ENCODE measurements around the gene TNRC6C. TPM values are rescaled to one million over a fixed set of nuclear protein-coding genes. Genes with fewer than 3 reads are reported as not detected.

The TNRC6C gene, protein sequence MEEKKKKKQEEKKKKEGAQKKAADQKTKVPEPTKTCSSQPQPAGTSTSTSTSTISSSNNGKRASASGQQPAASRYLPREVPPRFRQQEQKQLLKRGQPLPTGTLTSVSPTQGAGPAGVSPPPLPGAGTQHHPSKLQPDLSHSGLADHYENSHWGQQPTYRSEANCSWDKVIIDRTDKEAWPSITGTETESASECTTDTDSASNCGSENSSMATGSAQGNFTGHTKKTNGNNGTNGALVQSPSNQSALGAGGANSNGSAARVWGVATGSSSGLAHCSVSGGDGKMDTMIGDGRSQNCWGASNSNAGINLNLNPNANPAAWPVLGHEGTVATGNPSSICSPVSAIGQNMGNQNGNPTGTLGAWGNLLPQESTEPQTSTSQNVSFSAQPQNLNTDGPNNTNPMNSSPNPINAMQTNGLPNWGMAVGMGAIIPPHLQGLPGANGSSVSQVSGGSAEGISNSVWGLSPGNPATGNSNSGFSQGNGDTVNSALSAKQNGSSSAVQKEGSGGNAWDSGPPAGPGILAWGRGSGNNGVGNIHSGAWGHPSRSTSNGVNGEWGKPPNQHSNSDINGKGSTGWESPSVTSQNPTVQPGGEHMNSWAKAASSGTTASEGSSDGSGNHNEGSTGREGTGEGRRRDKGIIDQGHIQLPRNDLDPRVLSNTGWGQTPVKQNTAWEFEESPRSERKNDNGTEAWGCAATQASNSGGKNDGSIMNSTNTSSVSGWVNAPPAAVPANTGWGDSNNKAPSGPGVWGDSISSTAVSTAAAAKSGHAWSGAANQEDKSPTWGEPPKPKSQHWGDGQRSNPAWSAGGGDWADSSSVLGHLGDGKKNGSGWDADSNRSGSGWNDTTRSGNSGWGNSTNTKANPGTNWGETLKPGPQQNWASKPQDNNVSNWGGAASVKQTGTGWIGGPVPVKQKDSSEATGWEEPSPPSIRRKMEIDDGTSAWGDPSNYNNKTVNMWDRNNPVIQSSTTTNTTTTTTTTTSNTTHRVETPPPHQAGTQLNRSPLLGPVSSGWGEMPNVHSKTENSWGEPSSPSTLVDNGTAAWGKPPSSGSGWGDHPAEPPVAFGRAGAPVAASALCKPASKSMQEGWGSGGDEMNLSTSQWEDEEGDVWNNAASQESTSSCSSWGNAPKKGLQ (N-terminal part only)
- 10 to 100 TPM; 31.0 to 48.1 TPM for total RNA-seq
- long read RNA-seq, donor 1, partial matches to known transcripts: 5 of 8 reads
- long read RNA-seq, donor 1, other reads (novel, unspliced or antisense): 3 of 8 reads
- long read RNA-seq, donor 2, partial matches to known transcripts: 14 of 15 reads
- long read RNA-seq, donor 2, other reads (novel, unspliced or antisense): 1 of 15 reads

DNA sequence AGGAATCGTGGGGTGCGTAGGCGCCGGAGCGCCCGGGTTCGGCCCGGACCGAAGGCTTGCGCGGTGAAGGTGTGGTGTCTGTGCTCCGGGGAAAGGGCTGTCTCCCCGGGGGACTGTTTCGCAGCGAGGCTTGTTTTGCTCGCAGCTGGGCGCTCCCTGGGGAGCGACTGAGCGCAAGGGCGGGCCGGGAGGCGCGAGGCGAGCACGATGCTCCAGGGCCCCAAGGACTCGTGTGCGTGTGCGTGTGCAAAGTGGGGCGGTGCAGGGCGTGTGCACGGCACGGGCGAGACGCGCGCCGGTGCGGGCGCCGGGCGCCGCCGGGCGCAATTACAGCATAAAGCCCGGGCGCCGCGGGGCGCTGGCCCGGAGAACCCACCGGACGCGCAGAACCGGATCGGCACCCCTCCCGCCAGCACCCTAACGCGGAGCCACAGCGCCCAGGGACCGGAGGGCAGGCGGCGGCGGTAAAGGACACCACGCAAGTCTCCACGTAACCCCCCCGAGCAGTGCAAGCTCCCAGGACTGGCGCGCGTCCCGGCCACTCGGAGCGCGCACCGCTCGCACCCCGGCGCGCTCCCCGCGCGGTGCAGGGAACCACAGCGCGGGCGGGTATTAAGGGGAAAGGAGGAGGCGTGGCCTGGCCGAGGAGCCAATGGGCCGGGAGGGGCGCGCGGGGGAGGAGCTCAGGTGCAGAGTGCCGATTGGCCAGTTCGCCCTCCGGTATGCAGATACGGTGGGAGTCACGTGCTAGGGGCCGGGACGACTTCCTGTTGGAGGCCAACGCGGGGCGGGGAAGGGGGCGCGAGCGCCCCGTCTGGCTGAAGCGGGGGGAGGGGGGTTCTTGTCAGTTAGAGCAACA, at the start of gene TNRC6C:
Gene TNRC6C (plus strand): TSS at position 847 of the 859 bp plus-strand sequence. CDS start 45,504 bp downstream, outside the sequence.
- intact Hi-C loops (cut with DNase I): no loop called here
- DNase-seq (ENCODE audit: low spot score): peak; percentile 100

DNA sequence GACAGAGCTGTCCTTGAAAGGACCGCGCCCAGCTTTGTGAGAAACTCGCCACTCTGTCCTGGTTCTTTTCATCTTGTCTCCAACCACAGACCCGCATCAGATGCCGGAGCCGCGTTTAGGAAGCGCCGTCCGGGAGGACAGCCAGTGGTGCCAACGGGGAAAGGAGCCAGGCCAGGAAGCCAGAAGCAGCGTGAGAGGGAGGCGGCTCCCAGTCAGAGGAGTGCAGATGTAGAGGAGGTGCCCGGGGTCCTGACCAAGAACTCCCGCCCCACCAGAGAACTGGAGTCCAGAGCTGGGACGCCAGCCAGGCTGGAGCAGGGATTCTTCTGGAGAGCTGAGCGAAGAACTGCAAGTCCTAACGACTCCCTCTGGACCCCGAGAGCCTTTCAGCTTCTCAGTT, 49.3 kb upstream of the TNRC6C start:
- DNase-seq (ENCODE audit: low spot score): peak; percentile 85
- intact Hi-C loops (cut with DNase I): no loop called here

- DNase-seq (ENCODE audit: low spot score): peak; percentile 69
Measured at GRCh38 chr17:77909816-77910215, 48.7 kb upstream of the TNRC6C start.

GRCh38 chr17:77914385-77915254, 43.9 kb upstream of the TNRC6C start:
- intact Hi-C loops (cut with DNase I): no loop called here
- peak; percentile 69 for DNase-seq (ENCODE audit: low spot score)

More at GRCh38 chr17:77909816-77910215, 48.7 kb upstream of the TNRC6C start:
- intact Hi-C loops (cut with DNase I): no loop called here

DNA sequence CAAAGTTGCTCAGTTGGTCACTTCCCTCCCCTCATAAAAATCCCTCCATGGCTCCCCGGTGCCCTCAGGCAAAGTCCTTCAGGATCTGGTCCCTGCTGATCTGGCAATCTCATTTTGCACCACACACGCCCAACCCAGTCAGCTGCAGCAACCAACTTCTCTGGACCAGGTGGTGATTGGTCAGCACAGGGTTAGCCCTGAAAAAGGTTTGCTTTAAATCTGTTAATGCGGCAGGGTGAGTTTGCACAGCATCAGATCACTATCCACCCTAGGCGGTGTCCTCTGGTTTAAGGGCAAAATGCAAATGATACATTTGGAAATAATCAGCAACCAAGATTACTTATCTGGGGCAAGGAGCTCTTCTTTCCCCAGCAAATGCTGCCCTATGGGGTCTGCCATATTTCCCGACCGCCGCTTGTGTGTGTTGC, 42.9 kb upstream of the TNRC6C start:
- intact Hi-C loops (cut with DNase I): no loop called here
- peak; percentile 22 for DNase-seq (ENCODE audit: low spot score)

DNA sequence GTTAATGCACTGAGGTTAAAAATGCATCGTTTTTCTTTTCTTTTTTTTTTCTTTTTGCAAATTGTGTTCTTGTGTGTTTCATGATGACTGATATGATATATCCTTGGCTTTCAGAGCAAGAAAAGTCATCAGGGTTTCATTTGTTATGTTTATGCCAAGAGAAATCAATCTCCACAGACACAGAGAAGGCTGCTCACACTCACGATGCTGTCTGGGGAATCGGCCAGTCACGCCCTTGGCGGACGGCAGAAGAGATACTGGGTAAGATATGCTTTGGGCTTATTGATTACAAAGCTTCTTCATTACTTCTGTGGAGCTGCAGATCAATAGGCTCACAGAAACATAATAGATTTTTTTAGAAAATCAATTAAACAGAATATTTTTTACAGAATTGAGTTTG, 42.2 kb upstream of the TNRC6C start:
- intact Hi-C loops (cut with DNase I): no loop called here
- DNase-seq (ENCODE audit: low spot score): peak; percentile 62

GRCh38 chr17:77916703-77917481, 41.6 kb upstream of the TNRC6C start:
- intact Hi-C loops (cut with DNase I): no loop called here
- peak; percentile 80 for DNase-seq (ENCODE audit: low spot score)

DNA sequence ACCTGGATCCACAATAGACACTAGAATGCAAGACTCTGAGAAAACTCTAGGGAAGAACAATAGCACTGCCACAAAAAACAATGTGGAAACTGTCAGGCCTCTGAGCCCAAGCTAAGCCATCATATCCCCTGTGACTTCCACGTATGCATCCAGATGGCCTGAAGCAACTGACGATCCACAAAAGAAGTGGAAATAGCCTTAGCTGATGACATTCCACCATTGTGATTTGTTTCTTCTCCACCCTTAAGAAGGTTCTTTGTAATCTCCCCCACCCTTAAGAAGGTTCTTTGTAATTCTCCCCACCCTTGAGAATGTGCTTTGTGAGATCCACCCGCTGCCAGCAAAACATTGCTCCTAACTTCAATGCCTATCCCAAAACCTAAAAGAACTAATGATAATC, 39.2 kb upstream of the TNRC6C start:
- intact Hi-C loops (cut with DNase I): no loop called here
- DNase-seq (ENCODE audit: low spot score): no peak

GRCh38 chr17:77923135-77923534, 35.4 kb upstream of the TNRC6C start:
- no peak for DNase-seq (ENCODE audit: low spot score)
- intact Hi-C loops (cut with DNase I): no loop called here

- no peak for DNase-seq (ENCODE audit: low spot score)
Measured at GRCh38 chr17:77923776-77924513, 34.6 kb upstream of the TNRC6C start.

GRCh38 chr17:77924757-77925336, 33.7 kb upstream of the TNRC6C start:
- peak; percentile 94 for DNase-seq (ENCODE audit: low spot score)
- intact Hi-C loops (cut with DNase I): no loop called here

More at GRCh38 chr17:77923776-77924513, 34.6 kb upstream of the TNRC6C start:
- intact Hi-C loops (cut with DNase I): no loop called here

DNA sequence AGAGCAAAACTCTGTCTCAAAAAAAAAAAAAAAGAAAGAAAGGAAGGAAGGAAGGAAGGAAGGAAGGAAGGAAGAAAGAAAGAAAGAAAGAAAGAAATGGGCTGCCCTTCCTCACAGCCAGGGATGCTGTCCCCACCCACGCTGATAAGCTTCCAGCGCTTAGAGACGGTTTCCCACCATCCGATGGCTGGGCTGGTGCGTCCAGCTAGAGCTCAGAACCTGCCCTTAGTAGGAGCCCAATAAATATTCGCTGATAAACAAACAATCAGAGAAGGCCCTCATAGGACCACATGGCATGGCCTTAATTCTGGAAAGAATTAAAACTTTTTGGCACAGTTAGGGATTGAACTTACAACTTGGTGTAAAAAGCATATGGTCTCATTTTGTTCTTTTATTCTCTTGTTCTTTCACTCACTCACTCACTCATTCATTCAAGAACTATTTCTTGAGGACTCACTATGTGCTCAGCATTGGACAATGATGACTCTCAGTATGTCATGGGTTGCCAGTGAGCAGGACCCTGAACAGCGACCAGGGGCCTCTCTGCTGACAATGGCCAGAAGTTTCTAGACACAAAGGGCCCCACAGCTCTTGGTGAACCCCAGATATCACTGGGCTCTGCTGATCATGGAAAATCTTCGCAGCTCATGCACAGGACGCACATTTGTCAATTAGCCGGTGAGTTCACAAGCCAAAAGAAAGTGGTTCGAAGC, 32.5 kb upstream of the TNRC6C start:
- intact Hi-C loops (cut with DNase I): no loop called here
- no peak for DNase-seq (ENCODE audit: low spot score)

- intact Hi-C loops (cut with DNase I): no loop called here
- no peak for DNase-seq (ENCODE audit: low spot score)
Measured at GRCh38 chr17:77926981-77927380, 31.5 kb upstream of the TNRC6C start.

DNA sequence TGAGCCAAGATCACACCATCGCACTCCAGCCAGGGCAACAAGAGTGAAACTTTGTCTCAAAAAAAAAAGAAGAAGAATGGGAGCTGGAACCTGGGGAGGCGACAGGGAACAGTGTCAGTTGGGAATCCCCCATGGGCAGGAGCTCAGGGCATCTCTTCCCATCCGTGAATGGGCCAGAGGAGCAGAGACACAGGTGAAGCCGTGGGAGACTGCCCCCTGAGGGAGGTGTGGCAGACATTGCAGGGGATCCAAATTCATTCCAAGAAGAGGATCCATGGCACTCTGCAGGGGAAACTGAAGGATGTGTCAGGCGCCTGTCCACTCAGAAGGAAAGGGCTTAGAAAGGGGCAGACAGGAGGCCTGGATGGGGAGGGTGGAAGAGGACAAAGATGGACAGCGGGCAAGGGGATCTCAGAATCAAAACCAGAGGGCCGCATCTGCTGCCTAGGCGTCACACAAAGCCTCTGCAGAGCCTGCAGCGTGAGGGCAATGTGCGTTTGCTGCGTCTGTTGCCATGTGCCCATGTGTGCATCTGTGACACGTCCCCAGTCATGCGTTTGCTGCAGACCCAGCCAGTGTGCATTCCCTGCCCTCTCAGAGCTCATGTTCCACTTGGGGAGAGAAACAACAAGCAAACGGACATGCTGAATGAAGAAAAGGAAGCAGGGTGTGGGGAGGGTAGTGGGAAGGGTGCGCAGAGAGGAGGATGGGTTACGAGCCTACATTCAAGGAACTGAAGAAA, 30.6 kb upstream of the TNRC6C start:
- intact Hi-C loops (cut with DNase I): no loop called here
- DNase-seq (ENCODE audit: low spot score): no peak

Data from posterior vena cava (tissue), 2 donors.